UCSD-AML1 (cell line): ENCODE results near the gene PPM1H.
"Not testable (repeated sequence)": the region's sequence is repeated elsewhere in the genome, so short reads cannot be mapped to it uniquely, and the experiment has no call there.

Experiments used
- DNase-seq: peaks from one replicate; lab custom pipeline; 2025; ENCODE audit not compliant: unreplicated experiment; lab: John Stamatoyannopoulos, UW

PPM1H gene

GRCh38 chr12:62693376-62694050, 241.4 kb downstream of the PPM1H start:
- no peak for DNase-seq

- DNase-seq, result no peak
Measured at GRCh38 chr12:62692884-62693283, 242.1 kb downstream of the PPM1H start.

- DNase-seq, result no peak
Measured at GRCh38 chr12:62691309-62691708, 243.6 kb downstream of the PPM1H start.

- DNase-seq, result no peak
Measured at GRCh38 chr12:62689042-62689839, 245.7 kb downstream of the PPM1H start.

GRCh38 chr12:62686938-62687337, 248.0 kb downstream of the PPM1H start:
- DNase-seq, result no peak

GRCh38 chr12:62684570-62685295, 250.2 kb downstream of the PPM1H start:
- no peak for DNase-seq

GRCh38 chr12:62683776-62684569, 251.0 kb downstream of the PPM1H start:
- DNase-seq, result no peak

- no peak for DNase-seq
Measured at GRCh38 chr12:62681306-62681705, 253.6 kb downstream of the PPM1H start.

GRCh38 chr12:62679608-62680007, 255.3 kb downstream of the PPM1H start:
- no peak for DNase-seq

GRCh38 chr12:62677355-62677754, 257.6 kb downstream of the PPM1H start:
- DNase-seq, result no peak

GRCh38 chr12:62676521-62677307, 258.2 kb downstream of the PPM1H start:
- DNase-seq, result no peak

GRCh38 chr12:62673028-62673815, 261.7 kb downstream of the PPM1H start:
- DNase-seq, result no peak

- no peak for DNase-seq
Measured at GRCh38 chr12:62670986-62671720, 263.8 kb downstream of the PPM1H start.

GRCh38 chr12:62668782-62669181, 266.2 kb downstream of the PPM1H start:
- no peak for DNase-seq

- not testable (repeated sequence) for DNase-seq
Measured at GRCh38 chr12:62664951-62665350, 270.0 kb downstream of the PPM1H start.

- no peak for DNase-seq
Measured at GRCh38 chr12:62660756-62661155, 274.2 kb downstream of the PPM1H start.

- DNase-seq, result no peak
Measured at GRCh38 chr12:62659453-62660295, 275.3 kb downstream of the PPM1H start.

- no peak for DNase-seq
Measured at GRCh38 chr12:62658910-62659309, 276.0 kb downstream of the PPM1H start.
